Tibial nerve (tissue), 4 donors: ENCODE results near the gene AVEN.

Experiments used
- EP300 ChIP-seq, 2 donors: sonication (generic); formaldehyde crosslinking; IDR thresholded peaks; one replicate each; pipeline ENCODE4 v1.6.1; 2017; ENCODE audit warnings: antibody characterized with exemption in 2 of 2, mild to moderate bottlenecking in 1 of 2
- POLR2A ChIP-seq, 2 donors: fragments of 450-650 bp; IDR thresholded peaks; one replicate each; pipeline ENCODE4 v1.6.1; 2017; ENCODE audit warnings: antibody characterized with exemption in 2 of 2, mild to moderate bottlenecking in 2 of 2, moderate library complexity in 2 of 2
- TF ChIP-seq, protein P1 (sequence below), 5 experiments: fragments of 200-600 bp in 3 of 5; fragments of 450-650 bp in 2 of 5; sonication (generic) in 3 of 5; IDR thresholded peaks; one replicate each; pipeline ENCODE4 v1.5.1; 2016 to 2019; ENCODE audit warnings: antibody characterized with exemption in 5 of 5, mild to moderate bottlenecking in 3 of 5, moderate library complexity in 2 of 5

DNA sequence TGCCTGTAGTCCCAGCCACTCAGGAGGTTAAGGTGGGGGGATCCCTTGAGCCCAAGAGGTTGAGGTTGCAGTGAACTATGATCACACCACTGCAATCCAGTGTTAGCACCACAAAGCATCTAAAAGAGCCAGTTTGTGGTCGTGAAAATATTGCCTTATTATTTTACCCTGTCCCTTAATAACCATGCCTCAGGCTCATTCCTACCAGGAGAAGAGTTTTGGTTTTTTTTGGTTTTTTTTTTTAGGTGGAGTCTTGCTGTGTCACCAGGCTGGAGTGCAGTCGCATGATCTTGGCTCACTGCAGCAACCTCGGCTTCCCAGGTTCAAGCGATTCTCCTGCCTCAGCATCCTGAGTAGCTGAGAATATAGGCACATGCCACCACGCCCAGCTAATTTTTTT lies 17.9 kb upstream of the AVEN start:
- TF ChIP-seq, protein P1, sequence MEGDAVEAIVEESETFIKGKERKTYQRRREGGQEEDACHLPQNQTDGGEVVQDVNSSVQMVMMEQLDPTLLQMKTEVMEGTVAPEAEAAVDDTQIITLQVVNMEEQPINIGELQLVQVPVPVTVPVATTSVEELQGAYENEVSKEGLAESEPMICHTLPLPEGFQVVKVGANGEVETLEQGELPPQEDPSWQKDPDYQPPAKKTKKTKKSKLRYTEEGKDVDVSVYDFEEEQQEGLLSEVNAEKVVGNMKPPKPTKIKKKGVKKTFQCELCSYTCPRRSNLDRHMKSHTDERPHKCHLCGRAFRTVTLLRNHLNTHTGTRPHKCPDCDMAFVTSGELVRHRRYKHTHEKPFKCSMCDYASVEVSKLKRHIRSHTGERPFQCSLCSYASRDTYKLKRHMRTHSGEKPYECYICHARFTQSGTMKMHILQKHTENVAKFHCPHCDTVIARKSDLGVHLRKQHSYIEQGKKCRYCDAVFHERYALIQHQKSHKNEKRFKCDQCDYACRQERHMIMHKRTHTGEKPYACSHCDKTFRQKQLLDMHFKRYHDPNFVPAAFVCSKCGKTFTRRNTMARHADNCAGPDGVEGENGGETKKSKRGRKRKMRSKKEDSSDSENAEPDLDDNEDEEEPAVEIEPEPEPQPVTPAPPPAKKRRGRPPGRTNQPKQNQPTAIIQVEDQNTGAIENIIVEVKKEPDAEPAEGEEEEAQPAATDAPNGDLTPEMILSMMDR (IDR thresholded peaks at IDR 0.05): no peak
- no peak for TF ChIP-seq EP300 (IDR thresholded peaks at IDR 0.05)
- TF ChIP-seq POLR2A (IDR thresholded peaks at IDR 0.05): no peak
